Measurements from ENCODE around the gene ADGRF3.
"Not testable (repeated sequence)": the region's sequence is repeated elsewhere in the genome, so short reads cannot be mapped to it uniquely, and the experiment has no call there.

ADGRF3 gene

GRCh38 chr2:26317377-26318105, 29.0 kb downstream of the ADGRF3 start:
- DNase-seq (ENCODE audit: low read depth, low spot score), result no peak

DNA sequence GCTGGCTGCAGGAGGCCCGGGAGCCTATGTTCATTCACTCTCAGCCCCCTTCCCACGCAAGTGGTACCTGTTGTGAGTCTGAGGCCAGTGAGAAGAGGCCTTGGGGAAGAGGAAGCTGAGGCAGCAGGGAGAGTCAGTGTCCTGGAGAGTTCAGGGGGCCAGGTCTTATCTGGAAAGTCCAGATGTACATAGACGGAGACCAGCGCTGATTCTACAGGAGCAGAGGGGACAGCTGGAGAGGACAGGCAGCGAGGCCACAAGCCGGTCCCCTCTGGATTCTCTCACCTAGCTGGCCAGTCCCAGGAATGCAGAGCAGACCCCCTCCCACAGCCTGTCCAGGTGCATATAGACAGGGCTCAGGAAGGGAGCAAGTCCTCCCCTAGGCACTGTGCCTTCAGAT, 29.7 kb downstream of the ADGRF3 start:
- DNase-seq (ENCODE audit: low read depth, low spot score), result no peak

DNA sequence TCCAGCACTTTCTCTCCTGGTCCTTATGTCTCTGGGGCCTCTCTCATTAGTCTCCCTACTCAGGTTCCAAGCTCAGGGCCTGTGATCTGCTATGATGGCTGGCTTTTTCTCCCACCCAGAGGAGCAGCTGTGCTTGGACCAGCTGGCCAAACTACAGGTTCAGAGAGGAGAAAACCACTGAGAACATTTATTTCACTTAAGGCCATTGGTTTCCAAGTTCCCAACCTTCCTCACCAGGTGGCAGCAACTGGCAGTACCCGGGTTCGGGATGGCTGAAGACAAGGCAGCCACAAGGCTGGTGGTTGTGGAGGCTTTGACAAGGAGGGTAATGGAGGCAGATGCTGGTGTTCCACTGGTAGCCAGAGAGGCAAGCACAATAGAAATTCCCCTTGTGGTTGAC, 30.5 kb downstream of the ADGRF3 start:
- no peak for DNase-seq (ENCODE audit: low read depth, low spot score)

GRCh38 chr2:26314243-26314642, 32.3 kb downstream of the ADGRF3 start:
- DNase-seq (ENCODE audit: low read depth, low spot score), result no peak

GRCh38 chr2:26313446-26313845, 33.1 kb downstream of the ADGRF3 start:
- DNase-seq (ENCODE audit: low read depth, low spot score), result no peak

DNA sequence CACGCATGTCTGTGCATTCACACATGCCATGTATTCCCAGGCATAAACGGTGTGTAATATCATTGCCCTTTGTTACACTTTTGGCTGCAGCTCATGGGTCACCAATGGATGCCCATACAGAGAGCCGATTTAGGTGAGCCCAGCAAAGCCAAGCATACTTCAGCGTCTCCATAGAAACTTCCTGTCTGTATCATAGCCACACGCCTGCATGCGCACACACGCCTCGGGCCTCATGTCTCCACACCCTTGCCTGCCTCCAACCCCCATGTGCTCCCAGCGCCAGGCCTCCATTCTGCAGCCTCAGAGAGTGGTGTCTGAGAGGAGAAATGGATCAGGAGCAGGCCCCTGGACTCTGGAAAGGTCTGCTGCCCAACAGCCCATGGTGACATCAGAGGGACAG, 34.1 kb downstream of the ADGRF3 start:
- no peak for DNase-seq (ENCODE audit: low read depth, low spot score)

GRCh38 chr2:26309921-26310320, 36.7 kb downstream of the ADGRF3 start:
- DNase-seq (ENCODE audit: low read depth, low spot score), result no peak

- DNase-seq (ENCODE audit: low read depth, low spot score), result no peak
Measured at GRCh38 chr2:26305540-26305939, 41.0 kb downstream of the ADGRF3 start.

- DNase-seq (ENCODE audit: low read depth, low spot score), result not testable (repeated sequence)
Measured at GRCh38 chr2:26305094-26305493, 41.5 kb downstream of the ADGRF3 start.

GRCh38 chr2:26302846-26303245, 43.7 kb downstream of the ADGRF3 start:
- no peak for DNase-seq (ENCODE audit: low read depth, low spot score)

- no peak for DNase-seq (ENCODE audit: low read depth, low spot score)
Measured at GRCh38 chr2:26300234-26300925, 46.2 kb downstream of the ADGRF3 start.

DNA sequence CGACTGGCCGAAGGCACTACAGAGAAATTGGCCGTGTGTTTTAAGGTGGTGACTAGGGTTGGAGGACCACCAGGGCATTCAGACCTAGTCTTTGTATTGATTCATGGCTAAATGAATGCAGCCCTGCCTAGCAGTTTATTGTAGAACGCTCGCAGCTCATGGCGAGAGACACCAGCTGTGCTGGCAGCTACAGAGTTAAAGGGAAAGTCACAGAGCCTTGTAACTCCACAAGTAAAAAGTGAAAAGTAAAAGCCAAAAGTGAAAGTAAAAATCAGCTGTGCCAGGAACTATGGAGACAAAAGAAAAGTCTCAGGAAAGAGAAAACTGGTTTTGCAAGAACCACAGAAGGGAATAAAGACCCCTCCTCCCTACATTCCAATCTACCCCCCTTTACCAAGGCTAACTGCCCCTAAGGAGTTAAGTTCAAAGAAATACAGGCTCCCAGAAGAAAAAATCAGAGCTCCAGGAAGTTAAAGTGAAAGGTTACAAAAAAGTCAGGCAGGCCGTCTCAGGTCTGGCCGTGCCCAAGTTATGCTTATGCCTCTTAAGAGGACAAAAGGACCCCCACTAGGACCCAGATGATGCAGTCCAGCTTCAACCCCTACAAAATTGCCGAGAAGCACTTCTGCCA, 47.0 kb downstream of the ADGRF3 start:
- DNase-seq (ENCODE audit: low read depth, low spot score), result no peak

DNA sequence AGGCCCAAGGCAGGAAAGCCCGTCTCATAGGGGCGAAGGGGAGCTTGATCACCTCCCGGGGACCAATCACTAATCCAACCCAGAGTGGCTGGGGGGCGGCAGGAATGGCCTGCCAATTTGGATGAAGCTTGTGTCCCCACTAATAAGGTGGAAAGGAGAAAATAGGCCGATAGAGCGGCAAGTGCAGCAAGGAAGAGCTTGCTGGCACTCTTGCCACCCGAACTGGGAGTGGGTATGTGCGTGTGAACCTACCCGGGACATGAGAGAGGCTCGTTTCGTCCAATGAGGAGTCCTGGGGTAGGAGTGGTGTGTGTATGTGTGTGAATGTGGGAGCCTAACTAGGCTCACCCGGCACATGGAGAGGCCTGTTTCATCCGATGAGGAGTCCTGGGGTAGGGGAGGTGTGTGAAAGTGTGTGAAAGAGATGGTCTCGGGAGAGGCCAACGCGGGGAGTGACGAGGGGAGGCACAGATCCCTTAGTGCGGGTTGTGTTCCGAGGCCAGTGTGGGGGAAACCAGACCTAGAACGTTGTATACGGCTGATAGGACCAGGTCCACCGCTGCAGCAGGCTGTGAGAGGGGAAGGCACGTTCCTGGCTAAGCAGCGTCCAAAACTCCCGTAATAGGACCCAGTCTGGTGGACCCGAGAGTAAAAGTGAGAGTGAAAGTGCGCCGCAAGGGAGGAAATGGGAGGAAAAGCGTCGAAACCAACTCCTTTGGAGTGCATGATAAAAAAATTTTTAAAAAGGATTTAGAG, 47.8 kb downstream of the ADGRF3 start:
- DNase-seq (ENCODE audit: low read depth, low spot score), result no peak

DNA sequence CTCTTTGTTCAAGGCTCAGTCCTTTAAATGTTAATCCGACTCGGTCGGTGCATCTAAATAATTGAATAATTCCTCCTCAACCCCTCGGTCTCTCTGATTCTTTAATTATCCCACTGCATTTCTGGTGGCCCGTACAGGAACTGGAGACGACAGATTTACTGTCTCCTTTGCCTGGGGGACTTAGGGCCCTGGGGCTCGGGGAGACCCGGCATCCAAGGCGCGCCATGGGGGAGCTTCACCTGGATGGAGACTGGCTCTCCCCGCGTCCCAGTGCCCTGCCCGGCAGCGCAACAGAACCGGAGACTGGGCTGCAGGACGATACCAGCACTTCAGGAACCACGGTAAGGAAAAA, 48.3 kb downstream of the ADGRF3 start:
- no peak for DNase-seq (ENCODE audit: low read depth, low spot score)

- DNase-seq (ENCODE audit: low read depth, low spot score), result no peak
Measured at GRCh38 chr2:26297061-26297460, 49.5 kb downstream of the ADGRF3 start.

- no peak for DNase-seq (ENCODE audit: low read depth, low spot score)
Measured at GRCh38 chr2:26295511-26295910, 51.1 kb downstream of the ADGRF3 start.

- DNase-seq (ENCODE audit: low read depth, low spot score), result no peak
Measured at GRCh38 chr2:26292646-26293045, 53.9 kb downstream of the ADGRF3 start.

- no peak for DNase-seq (ENCODE audit: low read depth, low spot score)
Measured at GRCh38 chr2:26290001-26290400, 56.6 kb downstream of the ADGRF3 start.

GRCh38 chr2:26285931-26286330, 60.7 kb downstream of the ADGRF3 start:
- DNase-seq (ENCODE audit: low read depth, low spot score), result no peak

DNA sequence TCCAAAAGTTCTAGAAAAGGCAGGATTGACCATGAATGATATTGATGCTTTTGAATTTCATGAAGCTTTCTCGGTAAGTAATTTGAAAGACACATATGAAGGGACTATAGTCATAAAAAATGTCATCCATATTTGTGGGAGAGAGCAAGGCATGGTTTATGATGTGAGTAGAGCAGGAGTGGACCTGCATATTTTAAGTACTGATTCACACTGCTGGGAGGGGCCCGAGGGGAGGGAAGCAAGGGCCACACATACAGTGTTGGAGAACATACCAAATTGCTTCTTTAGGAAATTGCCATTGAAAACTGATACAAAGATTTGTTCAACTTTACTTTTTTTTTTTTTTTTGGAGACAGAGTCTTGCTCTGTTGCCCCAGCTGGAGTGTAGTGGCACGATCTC, 62.5 kb downstream of the ADGRF3 start:
- no peak for DNase-seq (ENCODE audit: low read depth, low spot score)

- no peak for DNase-seq (ENCODE audit: low read depth, low spot score)
Measured at GRCh38 chr2:26283606-26284005, 63.0 kb downstream of the ADGRF3 start.

DNA sequence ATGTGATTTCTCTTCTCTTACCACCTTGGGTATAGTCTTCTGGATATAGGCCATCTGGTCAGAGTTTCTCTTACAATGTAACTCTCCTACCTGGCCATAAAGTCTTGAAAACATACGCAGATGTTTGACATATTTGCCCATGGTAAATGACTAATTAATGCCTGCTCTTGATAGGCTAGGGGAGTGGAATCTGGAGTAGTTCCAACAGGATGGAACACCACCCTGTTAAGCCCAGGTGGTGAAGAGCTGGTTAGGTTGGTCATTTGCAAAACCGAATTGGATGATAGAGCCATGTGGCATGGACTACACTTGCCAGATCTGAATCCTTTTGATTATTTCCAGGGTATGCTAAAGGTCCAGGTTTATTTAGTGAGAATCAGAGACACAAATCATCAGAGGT, 65.4 kb downstream of the ADGRF3 start:
- DNase-seq (ENCODE audit: low read depth, low spot score), result no peak
